Measurements from ENCODE around the gene RACGAP1.
"Not testable (repeated sequence)": the region's sequence is repeated elsewhere in the genome, so short reads cannot be mapped to it uniquely, and the experiment has no call there.

Gene RACGAP1

GRCh38 chr12:50024805-50025186 lies 498 bp downstream of the RACGAP1 start:
- DNase-seq: peak in 1 of 5 donors; percentile 33

GRCh38 chr12:50024227-50024626 lies 1.1 kb downstream of the RACGAP1 start:
- DNase-seq: no peak

GRCh38 chr12:50022903-50023302 lies 2.4 kb downstream of the RACGAP1 start:
- no peak for DNase-seq

GRCh38 chr12:50021031-50021430 lies 4.3 kb downstream of the RACGAP1 start:
- DNase-seq: no peak

GRCh38 chr12:50019524-50019923 lies 5.8 kb downstream of the RACGAP1 start:
- no peak for DNase-seq

GRCh38 chr12:50018968-50019367 lies 6.3 kb downstream of the RACGAP1 start:
- DNase-seq: no peak

GRCh38 chr12:50018154-50018553 lies 7.1 kb downstream of the RACGAP1 start:
- DNase-seq: no peak

- DNase-seq: no peak
Observed at GRCh38 chr12:50017641-50018040, 7.7 kb downstream of the RACGAP1 start.

GRCh38 chr12:50016501-50017475 lies 8.5 kb downstream of the RACGAP1 start:
- DNase-seq: no peak

- DNase-seq: no peak
Observed at GRCh38 chr12:50014342-50014741, 11.0 kb downstream of the RACGAP1 start.

- no peak for DNase-seq
Observed at GRCh38 chr12:50013361-50014147, 11.7 kb downstream of the RACGAP1 start.

- no peak for DNase-seq
Observed at GRCh38 chr12:50006754-50007442, 18.4 kb downstream of the RACGAP1 start.

- DNase-seq: no peak
Observed at GRCh38 chr12:50006280-50006679, 19.0 kb downstream of the RACGAP1 start.

- DNase-seq: no peak
Observed at GRCh38 chr12:50005175-50005574, 20.1 kb downstream of the RACGAP1 start.

GRCh38 chr12:50004696-50005095 lies 20.6 kb downstream of the RACGAP1 start:
- DNase-seq: no peak

- DNase-seq: no peak
Observed at GRCh38 chr12:50003595-50003994, 21.7 kb downstream of the RACGAP1 start.

- no peak for DNase-seq
Observed at GRCh38 chr12:49998453-49998852, 26.8 kb downstream of the RACGAP1 start.

- DNase-seq: no peak
Observed at GRCh38 chr12:49990273-49990672, 35.0 kb downstream of the RACGAP1 start.

- DNase-seq: not testable (repeated sequence)
Observed at GRCh38 chr12:49989400-49989799, 35.9 kb downstream of the RACGAP1 start.

GRCh38 chr12:49987625-49988303 lies 37.5 kb downstream of the RACGAP1 start:
- DNase-seq: no peak

- not testable (repeated sequence) for DNase-seq
Observed at GRCh38 chr12:49986476-49986875, 38.8 kb downstream of the RACGAP1 start.

GRCh38 chr12:49985981-49986380 lies 39.3 kb downstream of the RACGAP1 start:
- DNase-seq: no peak
